ENCODE data around the gene SLC25A19.
A peak's percentile ranks its signal among the peaks of the same experiment; 100 is the strongest.

GRCh38 chr17:75289832-75290337 lies 652 bp upstream of the SLC25A19 start:
- no peak for TF ChIP-seq POLR2AphosphoS5 (IDR thresholded peaks at IDR 0.05)
- TF ChIP-seq, protein P1, sequence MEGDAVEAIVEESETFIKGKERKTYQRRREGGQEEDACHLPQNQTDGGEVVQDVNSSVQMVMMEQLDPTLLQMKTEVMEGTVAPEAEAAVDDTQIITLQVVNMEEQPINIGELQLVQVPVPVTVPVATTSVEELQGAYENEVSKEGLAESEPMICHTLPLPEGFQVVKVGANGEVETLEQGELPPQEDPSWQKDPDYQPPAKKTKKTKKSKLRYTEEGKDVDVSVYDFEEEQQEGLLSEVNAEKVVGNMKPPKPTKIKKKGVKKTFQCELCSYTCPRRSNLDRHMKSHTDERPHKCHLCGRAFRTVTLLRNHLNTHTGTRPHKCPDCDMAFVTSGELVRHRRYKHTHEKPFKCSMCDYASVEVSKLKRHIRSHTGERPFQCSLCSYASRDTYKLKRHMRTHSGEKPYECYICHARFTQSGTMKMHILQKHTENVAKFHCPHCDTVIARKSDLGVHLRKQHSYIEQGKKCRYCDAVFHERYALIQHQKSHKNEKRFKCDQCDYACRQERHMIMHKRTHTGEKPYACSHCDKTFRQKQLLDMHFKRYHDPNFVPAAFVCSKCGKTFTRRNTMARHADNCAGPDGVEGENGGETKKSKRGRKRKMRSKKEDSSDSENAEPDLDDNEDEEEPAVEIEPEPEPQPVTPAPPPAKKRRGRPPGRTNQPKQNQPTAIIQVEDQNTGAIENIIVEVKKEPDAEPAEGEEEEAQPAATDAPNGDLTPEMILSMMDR (IDR thresholded peaks at IDR 0.05), result peak in 1 of 7 experiments; percentile 8
- no peak for TF ChIP-seq POLR2A (IDR thresholded peaks at IDR 0.05)
- TF ChIP-seq EP300 (IDR thresholded peaks at IDR 0.05), result no peak
